ENCODE results near the gene PREPL. TPM values are rescaled to one million over a fixed set of nuclear protein-coding genes. Genes with fewer than 3 reads are reported as not detected.

Gene PREPL
- 23.8 and 24.8 TPM in 2 replicates for total RNA-seq

GRCh38 chr2:44361330-44362206 is at the start of gene PREPL, which contains the start of gene CAMKMT:
Gene PREPL, minus strand, starts transcription at chr2:44361494. Its CDS starts 15,152 bp downstream, at chr2:44346342.
Gene CAMKMT, plus strand, starts transcription at chr2:44361947.

Other genes starting within 250 kb of the PREPL start
- gene PPM1B, start 192.6 kb downstream of the PREPL start, total RNA-seq, result 12.4 and 21.7 TPM in 2 replicates
- gene SLC3A1, start 86.0 kb downstream of the PREPL start, total RNA-seq, result not detected in 2 replicates
- gene CAMKMT, start 453 bp upstream of the PREPL start, total RNA-seq, result 5.2 and 5.8 TPM in 2 replicates

Measured in vein endothelial cell (primary cell).